GM18520 (cell line): ENCODE data around the gene ATG16L1.
"Not testable (repeated sequence)": the region's sequence is repeated elsewhere in the genome, so short reads cannot be mapped to it uniquely, and the experiment has no call there.

ENCODE experiments used
- ATAC-seq: cut with Tn5 transposase; IDR thresholded peaks from one replicate; pipeline ENCODE4 v1.9.1; 2021; ENCODE audit not compliant: unreplicated experiment

Gene ATG16L1

GRCh38 chr2:233328922-233329321, 77.4 kb downstream of the ATG16L1 start:
- ATAC-seq, result no peak

GRCh38 chr2:233329489-233330135, 78.1 kb downstream of the ATG16L1 start:
- no peak for ATAC-seq

GRCh38 chr2:233331536-233331935, 80.1 kb downstream of the ATG16L1 start:
- no peak for ATAC-seq

GRCh38 chr2:233332125-233332524, 80.7 kb downstream of the ATG16L1 start:
- ATAC-seq, result no peak

- no peak for ATAC-seq
Observed at GRCh38 chr2:233334915-233335314, 83.4 kb downstream of the ATG16L1 start.

- ATAC-seq, result not testable (repeated sequence)
Observed at GRCh38 chr2:233336091-233336490, 84.6 kb downstream of the ATG16L1 start.

- no peak for ATAC-seq
Observed at GRCh38 chr2:233336541-233336940, 85.1 kb downstream of the ATG16L1 start.

GRCh38 chr2:233338046-233338445, 86.6 kb downstream of the ATG16L1 start:
- ATAC-seq, result no peak

- ATAC-seq, result no peak
Observed at GRCh38 chr2:233338812-233339368, 87.4 kb downstream of the ATG16L1 start.

GRCh38 chr2:233339427-233339826, 88.0 kb downstream of the ATG16L1 start:
- ATAC-seq, result no peak

GRCh38 chr2:233341296-233341695, 89.8 kb downstream of the ATG16L1 start:
- ATAC-seq, result no peak

GRCh38 chr2:233342301-233342700, 90.8 kb downstream of the ATG16L1 start:
- ATAC-seq, result no peak

- ATAC-seq, result no peak
Observed at GRCh38 chr2:233343171-233343705, 91.8 kb downstream of the ATG16L1 start.
